OCI-LY7 (cell line): ENCODE data around the gene TMEM119.

Source experiments
- CTCF ChIP-seq: fragments of 200-600 bp; sonication (generic); conservative IDR thresholded peaks from 2 replicates; pipeline ENCODE4 v1.5.1; 2014; ENCODE audit warnings: mild to moderate bottlenecking, antibody characterized with exemption, low read length, moderate library complexity, mixed read lengths
- EZH2phosphoT487 ChIP-seq: fragments of 200-600 bp; sonication (generic); IDR thresholded peaks from 2 replicates; pipeline ENCODE4 v1.6.1; 2018; ENCODE audit warnings: low read depth, borderline replicate concordance, mild to moderate bottlenecking, mixed run types, antibody characterized with exemption, low read length, moderate library complexity, mixed read lengths

- TF ChIP-seq CTCF (no peak), EZH2phosphoT487 (no peak)
Measured at GRCh38 chr12:108560752-108561719, 36.8 kb downstream of the TMEM119 start, which contains the start of gene SART3.
